K562 (cell line): ENCODE data around the gene POLR2H. TPM values are rescaled to one million over a fixed set of nuclear protein-coding genes. Genes with fewer than 3 reads are reported as not detected.

Source experiments
- CHD1 ChIP-seq: fragments of 200-600 bp; sonication (generic); IDR thresholded peaks from one replicate; pipeline ENCODE4 v1.6.1; 2012; ENCODE audit warnings: mild to moderate bottlenecking, moderate library complexity, low read length, inconsistent platforms
- CSDE1 ChIP-seq, 2 experiments: fragments of 450-650 bp; IDR thresholded peaks; 2 replicates each; pipeline ENCODE4 v1.6.1; 2016; ENCODE audit warnings: mild to moderate bottlenecking in 1 of 2
- CTBP1 ChIP-seq: fragments of 450-650 bp; IDR thresholded peaks from 2 replicates; pipeline ENCODE4 v1.6.1; 2016; ENCODE audit warnings: borderline replicate concordance
- FOXJ2 ChIP-seq: fragments of 200-800 bp; sonication (Bioruptor generic); IDR thresholded peaks from 2 replicates; pipeline ENCODE4 v1.6.1; 2016; ENCODE audit warnings: missing genetic modification characterization, missing compliant biosample characterization
- HBP1 ChIP-seq: fragments of 450-650 bp; formaldehyde crosslinking; IDR thresholded peaks from 2 replicates; pipeline ENCODE4 v1.4.0; 2022; ENCODE audit warnings: missing genetic modification characterization
- JUN ChIP-seq, 2 experiments: sonication (generic) in 1 of 2; formaldehyde crosslinking in 1 of 2; IDR thresholded peaks; 2 replicates each; pipeline versions ENCODE4 v1.6.1 to v1.8.0; 2012 to 2022; ENCODE audit warnings: borderline replicate concordance in 2 of 2, mild to moderate bottlenecking in 2 of 2, improper control_type of control experiment in 1 of 2, low read depth in 1 of 2, low read length in 1 of 2, missing genetic modification reagents in 1 of 2
- RFX7 ChIP-seq: fragments of 250-450 bp; sonication (Bioruptor Pico); IDR thresholded peaks from 2 replicates; pipeline ENCODE4 v1.5.1; 2021; ENCODE audit warnings: mild to moderate bottlenecking
- SMARCC2 ChIP-seq: fragments of 450-650 bp; IDR thresholded peaks from 2 replicates; pipeline ENCODE4 v1.6.1; 2017; ENCODE audit warnings: antibody characterized with exemption, moderate library complexity, mild to moderate bottlenecking, low read depth
- TAF15 ChIP-seq: fragments of 200-400 bp; formaldehyde crosslinking; IDR thresholded peaks from 2 replicates; pipeline ENCODE4 v1.6.1; 2017; ENCODE audit warnings: mild to moderate bottlenecking, low read depth, low read length, moderate library complexity
- THRB ChIP-seq: fragments of 450-650 bp; formaldehyde crosslinking; conservative IDR thresholded peaks from 2 replicates; pipeline ENCODE4 v1.4.0; 2022; ENCODE audit warnings: mild to moderate bottlenecking, missing genetic modification characterization
- ZBTB12 ChIP-seq: fragments of 250-450 bp; sonication (Bioruptor Pico); IDR thresholded peaks from 2 replicates; pipeline ENCODE4 v1.4.0; 2020
- ZNF133 ChIP-seq: fragments of 250-450 bp; sonication (Bioruptor Pico); IDR thresholded peaks from 2 replicates; pipeline ENCODE4 v1.4.0; 2020; ENCODE audit warnings: mild to moderate bottlenecking
- ZNF175 ChIP-seq: fragments of 200-800 bp; sonication (Bioruptor generic); IDR thresholded peaks from 2 replicates; pipeline ENCODE4 v1.6.1; 2016; ENCODE audit warnings: low read depth, mild to moderate bottlenecking, missing genetic modification characterization, missing compliant biosample characterization
- polyA plus RNA-seq, 8 experiments: library from polyadenylated mRNA; depleted of rRNA in 4 of 8; stranded (reverse) in 5 of 8; unstranded in 3 of 8; fragments of >200 nt; fragmentation: Nextera tagmentation in 2 of 8; fragmentation: Illumina TruSeq in 1 of 8; extraction: Ambion mirVana in 2 of 8; extraction: Trizol in 1 of 8; gene quantifications; 2 replicates each; pipeline versions ENCODE4 v1.2.1 to v1.2.3, GENCODE V29; 2011 to 2014; ENCODE audit warnings: inconsistent platforms in 1 of 8, missing spikeins in 1 of 8
- total RNA-seq, 7 experiments: library from RNA; depleted of rRNA in 6 of 7; stranded (reverse); fragments of >200 nt in 6 of 7; fragmentation: Illumina TruSeq in 2 of 7; extraction: Trizol in 2 of 7; gene quantifications; 2 replicates each; pipeline versions ENCODE4 v1.2.1 to v1.2.3, GENCODE V29; 2011 to 2021; ENCODE audit warnings: low replicate concordance in 1 of 7

The POLR2H gene
- total and polyA plus RNA-seq, 9 of the 15 experiments (the other 6 are each of a cell fraction or from before 2014, with no cell fraction given) = 128 to 512 (median 220) TPM

GRCh38 chr3:184362668-184363546 lies 1.4 kb downstream of the POLR2H start (continued):
- TF ChIP-seq ZNF175 (CRISPR knock-in tag) (peak; percentile 28; the same call in 1 of the 2 replicates), THRB (CRISPR knock-in tag) (no peak), CHD1 (no peak), JUN (IDR thresholded peaks at IDR 0.05; ENCODE audit: borderline replicate concordance, low read depth, low read length) (peak; percentile 37; the same call in 1 of the 2 replicates), JUN (CRISPR knock-in tag; IDR thresholded peaks at IDR 0.05; ENCODE audit: borderline replicate concordance) (0 out of 2 replicates have a peak, but pooled peaks have one; percentile 25), CSDE1 (IDR thresholded peaks at IDR 0.05) (no peak), ZNF133 (no peak), FOXJ2 (tag) (no peak; the same call in 1 of the 2 replicates), RFX7 (CRISPR knock-in tag) (no peak), SMARCC2 (no peak), TAF15 (no peak), ZBTB12 (no peak), CTBP1 (peak; percentile 72), HBP1 (CRISPR knock-in tag) (peak; percentile 23; the same call in 1 of the 2 replicates)
